Subcutaneous adipose tissue (tissue), 4 donors: ENCODE measurements around the gene MVB12A. TPM values are rescaled to one million over a fixed set of nuclear protein-coding genes. Genes with fewer than 3 reads are reported as not detected.

Source experiments
- total RNA-seq, 4 donors: library from RNA; depleted of rRNA; stranded (reverse); fragments of >200 nt; gene quantifications; one replicate each; pipeline ENCODE4 v1.1.0, GENCODE V29; 2016
- TF ChIP-seq, protein P1 (sequence below): fragments of 450-650 bp; IDR thresholded peaks from one replicate; pipeline ENCODE4 v1.5.1; 2016; ENCODE audit warnings: low read depth, mild to moderate bottlenecking, control low read depth, antibody characterized with exemption, moderate library complexity

The MVB12A gene
- total RNA-seq, 4 donors from 2014 or later: 45.6 to 61.7 (median 54.3) TPM

DNA sequence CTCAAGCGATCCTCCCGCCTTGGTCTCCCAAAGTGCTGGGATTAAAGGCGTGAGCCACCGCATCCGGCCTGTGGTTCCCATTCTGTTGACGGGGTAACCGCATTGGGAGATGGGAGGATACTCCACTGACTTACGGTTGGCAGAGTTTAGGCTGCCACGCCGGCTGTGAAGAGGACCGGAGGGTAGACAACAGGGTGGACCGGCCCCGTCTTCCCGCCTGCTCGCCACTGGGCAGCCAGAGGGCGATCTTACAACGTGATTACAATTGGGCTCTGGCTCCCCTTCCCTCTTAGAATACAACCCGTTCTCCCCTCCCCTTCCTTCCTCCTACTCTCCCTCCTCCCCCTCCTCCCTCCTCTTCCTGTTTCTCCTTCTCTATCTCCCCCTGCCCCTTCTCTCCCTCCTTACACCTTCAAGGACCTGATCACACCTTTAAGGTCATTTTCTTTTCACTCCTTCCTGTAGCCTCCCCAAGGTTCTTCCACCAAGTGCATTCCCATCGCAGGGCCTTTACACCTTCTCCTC is 24.9 kb upstream of the MVB12A start:
- TF ChIP-seq, protein P1, sequence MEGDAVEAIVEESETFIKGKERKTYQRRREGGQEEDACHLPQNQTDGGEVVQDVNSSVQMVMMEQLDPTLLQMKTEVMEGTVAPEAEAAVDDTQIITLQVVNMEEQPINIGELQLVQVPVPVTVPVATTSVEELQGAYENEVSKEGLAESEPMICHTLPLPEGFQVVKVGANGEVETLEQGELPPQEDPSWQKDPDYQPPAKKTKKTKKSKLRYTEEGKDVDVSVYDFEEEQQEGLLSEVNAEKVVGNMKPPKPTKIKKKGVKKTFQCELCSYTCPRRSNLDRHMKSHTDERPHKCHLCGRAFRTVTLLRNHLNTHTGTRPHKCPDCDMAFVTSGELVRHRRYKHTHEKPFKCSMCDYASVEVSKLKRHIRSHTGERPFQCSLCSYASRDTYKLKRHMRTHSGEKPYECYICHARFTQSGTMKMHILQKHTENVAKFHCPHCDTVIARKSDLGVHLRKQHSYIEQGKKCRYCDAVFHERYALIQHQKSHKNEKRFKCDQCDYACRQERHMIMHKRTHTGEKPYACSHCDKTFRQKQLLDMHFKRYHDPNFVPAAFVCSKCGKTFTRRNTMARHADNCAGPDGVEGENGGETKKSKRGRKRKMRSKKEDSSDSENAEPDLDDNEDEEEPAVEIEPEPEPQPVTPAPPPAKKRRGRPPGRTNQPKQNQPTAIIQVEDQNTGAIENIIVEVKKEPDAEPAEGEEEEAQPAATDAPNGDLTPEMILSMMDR: no peak

DNA sequence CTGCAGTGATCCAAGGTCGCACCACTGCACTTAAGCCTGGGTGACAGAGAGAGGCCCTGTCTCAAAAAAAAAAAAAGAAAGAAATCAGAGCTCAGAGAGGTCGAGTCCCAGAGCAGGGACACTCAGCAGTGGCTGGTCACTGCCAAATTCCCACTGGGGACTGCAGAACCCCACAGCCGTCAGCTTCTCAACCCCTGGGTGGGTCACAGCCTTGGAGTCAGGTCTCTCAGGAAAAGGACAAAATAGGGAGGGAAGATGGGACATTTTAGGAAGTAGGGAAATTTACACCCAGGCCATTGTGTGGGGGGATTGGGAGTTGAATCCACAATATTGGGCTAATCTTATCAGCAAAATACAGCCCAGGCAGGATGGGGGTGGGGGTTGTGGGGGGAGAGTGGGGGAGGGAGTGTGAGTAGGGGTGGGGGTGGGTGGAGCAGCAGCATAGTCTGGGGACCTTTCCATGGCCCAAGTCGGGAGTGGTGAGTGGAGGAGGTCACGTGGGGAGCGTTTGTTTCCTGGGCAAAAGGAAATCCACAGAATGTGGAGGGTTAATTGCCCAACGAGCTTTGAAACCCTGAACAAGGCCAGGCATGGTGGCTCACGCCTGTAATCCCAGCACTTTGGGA is 20.8 kb upstream of the MVB12A start:
- TF ChIP-seq, protein P1: no peak

DNA sequence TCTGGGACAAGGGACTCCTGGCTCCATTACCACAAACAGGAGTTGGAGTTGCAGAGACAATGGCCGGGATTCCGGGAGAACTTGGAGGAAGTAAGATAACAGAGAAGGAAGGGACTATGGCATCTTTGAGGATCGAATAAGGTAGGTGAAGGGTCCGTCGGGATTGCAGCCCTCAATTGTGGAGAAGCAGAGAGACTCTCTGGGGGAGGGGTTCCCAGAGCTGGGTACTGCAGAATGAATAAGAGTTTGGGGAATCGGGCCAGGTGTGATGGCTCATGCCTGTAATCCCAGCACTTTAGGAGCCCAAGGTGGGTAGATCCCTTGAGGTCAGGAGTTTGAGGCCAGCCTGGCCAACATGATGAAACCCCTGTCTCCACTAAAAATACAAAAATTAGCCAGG is 18.2 kb upstream of the MVB12A start:
- TF ChIP-seq, protein P1: no peak

DNA sequence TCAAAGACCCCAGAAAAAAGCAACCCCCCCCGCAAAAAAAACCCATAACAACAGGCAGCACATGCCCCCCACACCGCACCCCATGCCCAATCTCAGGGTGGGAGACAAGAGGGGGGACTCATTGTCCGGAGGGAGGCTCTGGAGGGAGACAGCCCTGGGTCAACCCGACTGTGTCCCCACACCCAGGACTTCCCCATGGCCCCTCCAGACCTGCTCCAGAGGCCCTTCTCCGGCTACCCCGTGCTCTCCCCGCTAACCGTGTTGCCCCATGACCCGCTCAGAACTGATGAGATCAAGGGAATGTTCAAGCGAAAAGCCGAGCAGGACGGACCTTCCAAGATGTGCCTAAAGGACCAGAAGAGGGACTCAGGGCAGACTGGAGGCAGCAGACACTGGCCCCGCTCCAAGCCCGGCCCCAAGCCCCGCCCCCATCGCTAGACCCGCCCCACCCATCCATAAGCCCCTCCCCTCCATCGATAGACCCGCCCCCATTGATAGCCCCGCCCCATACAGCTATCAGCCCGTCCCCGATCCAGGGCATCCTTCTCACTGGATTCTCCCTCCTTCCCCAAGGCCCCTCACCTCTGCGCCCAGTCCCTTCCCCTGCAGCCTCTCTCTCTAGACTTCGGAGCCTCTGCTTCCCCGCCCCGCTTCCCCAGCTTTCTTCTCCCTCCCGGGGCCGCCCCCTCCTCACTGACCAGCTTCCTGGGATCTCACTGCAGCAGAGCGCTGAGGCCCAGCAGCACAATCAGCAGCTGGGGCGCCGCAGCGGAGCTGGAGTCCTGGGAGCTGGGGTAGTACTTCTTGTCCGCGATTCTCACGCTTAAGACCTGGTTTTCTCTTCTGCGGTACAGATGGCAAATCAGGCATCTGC is 16.6 kb upstream of the MVB12A start:
- TF ChIP-seq, protein P1: no peak

DNA sequence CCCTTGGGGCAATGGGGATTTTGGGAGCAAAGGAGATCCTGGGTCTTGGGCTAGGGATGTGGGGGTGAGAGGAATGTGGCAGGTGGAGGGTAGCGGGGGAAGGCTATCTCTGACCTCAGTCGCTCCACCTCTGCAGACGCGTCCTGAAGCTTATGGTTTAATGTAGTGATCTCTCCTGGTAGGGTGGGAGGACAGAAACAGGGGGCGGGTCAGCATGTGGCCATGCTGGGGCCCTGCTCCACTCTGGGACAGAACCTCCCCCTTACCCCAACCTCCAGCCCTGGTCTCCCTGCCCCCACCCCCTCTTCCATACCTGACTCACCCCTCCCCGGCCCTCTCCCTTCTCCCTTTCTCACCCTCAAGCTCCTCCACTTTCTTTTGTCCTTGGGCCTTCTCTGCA is 15.8 kb upstream of the MVB12A start:
- TF ChIP-seq, protein P1: no peak

DNA sequence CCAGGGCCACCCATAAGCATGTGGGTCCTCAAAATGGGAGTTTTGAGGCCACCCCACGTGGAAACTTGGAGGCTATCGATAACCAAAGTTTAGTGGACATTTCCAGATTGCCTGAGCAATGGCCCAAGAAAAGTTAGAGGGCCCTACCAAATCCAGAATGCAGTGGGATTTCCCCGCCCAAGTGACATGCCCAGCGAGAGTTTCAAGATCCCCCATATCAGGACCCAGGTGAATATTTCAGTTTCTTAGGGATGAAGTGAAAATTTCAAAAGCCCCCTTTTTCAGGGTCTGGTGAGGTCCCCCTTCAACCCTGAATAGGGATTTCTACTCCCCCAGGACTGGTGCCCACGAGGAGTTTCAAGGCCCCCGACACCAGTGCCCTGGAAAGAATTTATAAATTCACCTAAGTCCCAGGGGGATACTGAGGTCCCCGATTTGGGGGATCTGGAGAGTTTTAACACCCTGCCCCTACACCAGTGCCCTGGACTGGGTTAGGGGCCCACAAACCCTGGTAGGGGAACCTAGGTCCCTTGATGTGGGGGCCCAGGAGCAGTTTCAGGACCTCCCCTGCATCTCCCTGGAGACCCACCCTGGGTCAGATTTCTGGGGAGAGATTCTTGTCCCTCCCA is 15.1 kb upstream of the MVB12A start:
- TF ChIP-seq, protein P1: no peak
